Measurements from ENCODE around the gene TMEM169.
A peak's percentile ranks its signal among the peaks of the same experiment; 100 is the strongest.

Gene TMEM169

DNA sequence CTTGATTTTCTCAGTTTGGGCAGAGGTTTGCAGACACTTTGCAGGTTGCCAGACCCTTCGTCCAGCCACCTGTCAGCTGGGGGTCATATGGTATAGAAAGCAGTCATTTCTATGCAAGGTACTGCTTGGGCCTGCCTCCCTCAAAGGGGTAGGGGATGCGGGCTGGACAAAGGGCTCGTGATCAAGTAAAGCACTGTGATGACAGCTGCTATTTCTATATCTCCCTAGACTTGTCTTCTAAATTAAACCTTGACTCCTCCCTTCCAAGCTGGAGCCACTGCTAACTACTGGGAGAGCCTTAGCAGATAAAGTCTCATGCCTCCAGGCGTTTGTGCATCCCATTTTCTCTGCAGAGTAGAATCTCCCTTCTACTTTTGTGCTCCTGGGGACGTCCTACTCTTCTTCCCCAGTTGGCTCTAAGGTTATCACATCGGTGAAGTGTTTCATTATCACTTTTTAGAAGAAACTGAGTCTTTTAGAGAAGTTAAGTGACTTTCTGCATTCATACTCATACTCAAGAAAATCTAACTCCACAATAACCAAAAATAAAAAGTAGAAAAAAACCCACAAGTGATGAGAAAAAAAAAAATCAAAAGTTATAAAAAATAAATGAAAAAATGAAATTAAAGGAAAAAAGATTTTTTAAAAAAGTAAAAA, 26.7 kb downstream of the TMEM169 start:
- DNase-seq: no peak

DNA sequence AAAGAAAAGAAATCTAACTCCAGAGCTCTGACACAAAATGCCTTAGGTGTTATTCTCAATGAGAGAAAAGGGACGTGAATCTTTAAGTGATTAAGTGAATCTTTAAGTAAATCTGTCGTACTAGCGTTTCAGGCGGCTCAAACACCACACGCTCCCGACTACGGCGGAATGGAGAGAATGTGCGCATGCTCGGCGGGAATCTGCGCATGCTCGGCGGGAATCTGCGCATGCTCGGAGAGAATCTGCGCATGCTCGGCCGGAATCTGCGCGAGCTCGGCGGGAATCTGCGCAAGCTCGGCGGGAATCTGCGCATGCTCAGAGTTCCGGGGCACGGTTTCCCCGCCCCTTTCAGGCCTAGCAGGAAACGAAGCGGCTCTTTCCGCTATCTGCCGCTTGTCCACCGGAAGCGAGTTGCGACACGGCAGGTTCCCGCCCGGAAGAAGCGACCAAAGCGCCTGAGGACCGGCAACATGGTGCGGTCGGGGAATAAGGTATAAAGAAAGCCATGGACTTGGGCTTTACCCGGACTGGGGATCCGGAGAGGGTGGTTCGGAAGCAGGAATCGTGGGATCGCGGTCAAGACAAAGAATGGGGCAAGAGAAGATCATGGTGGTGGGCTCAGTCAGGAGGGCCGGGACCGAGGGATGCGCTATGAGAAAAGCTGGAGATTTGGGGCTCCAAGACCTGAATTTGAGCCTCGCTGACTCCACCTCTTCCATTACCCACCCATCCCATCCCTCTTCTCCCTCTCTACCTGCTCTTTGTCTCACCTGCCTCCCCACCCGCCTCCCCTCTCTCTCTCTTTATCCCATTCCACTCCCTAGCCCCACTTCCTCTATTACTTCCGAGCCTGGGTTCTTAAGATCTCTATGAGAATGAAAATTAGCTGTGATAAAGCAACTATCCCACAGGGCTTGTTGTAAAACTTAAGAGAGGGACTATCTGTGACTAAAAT, 27.5 kb downstream of the TMEM169 start, which contains the start of gene XRCC5:
XRCC5 (plus strand) TSS at position 382 of the 955 bp plus-strand sequence; CDS start at position 471, 89 bp downstream.
- DNase-seq: peak; percentile 94

DNA sequence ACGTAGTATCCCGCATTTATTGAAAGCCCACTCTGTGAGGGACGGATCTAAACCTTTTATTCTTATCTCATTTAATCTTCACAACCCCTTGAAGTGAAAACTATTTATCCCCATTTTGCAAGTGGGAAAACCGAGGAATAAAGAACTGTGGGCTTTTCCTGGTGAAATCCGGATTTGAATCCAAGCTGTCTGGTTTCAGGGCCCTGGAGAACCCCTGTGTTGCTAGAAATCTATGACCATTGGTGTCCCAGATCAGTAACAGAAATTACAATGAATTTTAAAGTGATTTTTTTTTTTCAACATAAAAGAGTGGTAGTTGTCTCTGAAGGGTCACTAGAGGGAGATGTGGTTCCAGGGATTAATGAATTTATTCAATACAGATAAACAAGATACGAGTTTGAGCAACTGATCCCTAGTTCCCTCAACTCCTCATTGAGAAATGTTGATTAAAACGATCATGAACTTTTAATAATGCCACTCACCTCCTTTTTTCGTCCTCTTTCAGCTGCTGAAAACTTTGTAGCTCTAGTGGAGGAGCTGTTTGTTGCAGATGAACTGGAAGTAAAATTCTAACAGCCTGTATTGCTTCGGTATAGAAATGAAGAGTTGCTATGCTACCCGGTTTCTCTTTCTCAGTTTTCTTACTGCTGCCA, 28.4 kb downstream of the TMEM169 start:
- DNase-seq: peak; percentile 24

DNA sequence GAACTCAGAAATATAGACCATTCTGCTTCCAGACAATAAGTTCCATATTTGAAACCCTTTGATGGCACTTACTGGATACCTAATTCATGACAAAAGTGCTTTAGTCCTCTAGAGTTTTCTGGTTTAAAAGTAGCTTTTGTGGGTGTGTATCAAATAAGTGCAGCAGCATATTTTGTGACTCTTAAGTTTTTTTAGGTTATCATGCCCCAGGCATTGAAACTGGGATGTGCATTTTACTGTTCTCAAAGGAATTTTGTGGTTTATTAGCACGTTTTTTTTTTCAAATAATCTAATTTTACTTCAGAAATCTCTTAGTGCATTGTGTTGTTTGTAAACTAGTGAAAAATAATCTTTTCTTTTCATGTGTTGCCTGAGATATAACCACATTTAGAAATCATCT, 28.9 kb downstream of the TMEM169 start:
- no peak for DNase-seq

DNA sequence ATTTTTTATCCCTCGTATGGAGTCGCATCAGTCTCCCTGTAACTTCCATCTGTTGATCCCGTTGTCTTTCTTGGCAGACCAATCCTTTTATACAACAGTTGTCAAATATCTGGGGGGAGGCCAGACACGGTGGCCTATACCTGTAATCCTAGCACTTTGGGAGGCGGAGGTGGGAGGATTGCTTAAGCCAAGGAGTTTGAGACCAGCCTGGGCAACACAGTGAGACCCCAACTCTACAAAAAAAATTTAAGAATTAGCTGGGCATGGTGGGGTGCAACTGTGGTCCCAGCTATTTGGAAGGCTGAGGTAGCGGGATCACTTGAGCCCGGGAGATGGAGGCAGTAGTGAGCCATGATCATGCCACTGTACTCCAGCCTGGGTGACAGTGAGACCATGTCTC, 29.4 kb downstream of the TMEM169 start:
- no peak for DNase-seq

DNA sequence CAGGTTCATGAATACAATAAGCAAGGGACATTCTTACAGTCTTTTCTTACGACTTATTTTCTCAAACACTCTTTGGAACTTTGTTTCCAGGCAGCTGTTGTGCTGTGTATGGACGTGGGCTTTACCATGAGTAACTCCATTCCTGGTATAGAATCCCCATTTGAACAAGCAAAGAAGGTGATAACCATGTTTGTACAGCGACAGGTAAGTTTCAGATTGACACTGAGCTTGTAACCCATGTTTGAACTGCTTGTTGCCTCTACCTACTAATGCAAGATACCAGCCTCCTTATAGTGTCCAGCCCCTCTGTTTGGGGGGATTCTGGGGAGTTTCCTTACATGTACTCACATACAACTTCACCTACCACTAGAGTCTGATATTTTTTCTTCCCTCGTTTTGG, 31.2 kb downstream of the TMEM169 start:
- DNase-seq: no peak

DNA sequence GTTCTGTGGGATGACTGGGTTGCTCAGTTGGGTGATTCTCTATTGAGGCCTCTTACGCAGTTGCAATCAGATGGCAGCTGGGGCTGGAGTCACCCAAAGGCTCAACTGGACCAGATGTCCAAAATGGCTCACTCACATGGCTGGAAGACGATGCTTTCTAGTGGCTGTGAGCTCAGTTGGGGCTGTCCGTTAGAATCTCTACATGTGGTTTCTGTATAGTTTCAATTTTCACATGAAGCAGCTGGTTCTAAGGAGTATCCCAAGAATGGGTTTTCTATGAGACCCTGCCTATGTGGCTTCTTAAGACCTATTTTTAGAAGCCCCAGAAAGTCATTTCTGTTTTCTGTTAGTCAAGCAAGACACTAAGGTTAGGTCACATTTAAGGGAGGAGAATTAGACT, 31.9 kb downstream of the TMEM169 start:
- DNase-seq: no peak

DNA sequence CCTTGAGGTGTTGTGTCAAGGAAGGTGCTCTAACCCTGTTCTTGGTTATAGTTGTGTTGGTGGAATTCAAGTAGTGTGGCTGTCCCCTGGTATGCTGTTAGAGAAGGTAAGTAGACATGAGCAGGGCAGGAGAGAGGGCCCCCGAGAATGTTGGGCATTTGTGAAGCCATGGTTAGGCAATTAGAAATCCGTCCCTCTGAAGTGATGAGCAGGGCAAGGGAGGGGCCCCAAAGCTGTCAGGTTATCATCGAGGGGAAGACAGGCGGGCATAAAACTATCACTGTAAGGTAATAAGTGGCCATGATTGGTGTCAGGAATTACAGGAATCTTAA, 32.6 kb downstream of the TMEM169 start:
- no peak for DNase-seq

DNA sequence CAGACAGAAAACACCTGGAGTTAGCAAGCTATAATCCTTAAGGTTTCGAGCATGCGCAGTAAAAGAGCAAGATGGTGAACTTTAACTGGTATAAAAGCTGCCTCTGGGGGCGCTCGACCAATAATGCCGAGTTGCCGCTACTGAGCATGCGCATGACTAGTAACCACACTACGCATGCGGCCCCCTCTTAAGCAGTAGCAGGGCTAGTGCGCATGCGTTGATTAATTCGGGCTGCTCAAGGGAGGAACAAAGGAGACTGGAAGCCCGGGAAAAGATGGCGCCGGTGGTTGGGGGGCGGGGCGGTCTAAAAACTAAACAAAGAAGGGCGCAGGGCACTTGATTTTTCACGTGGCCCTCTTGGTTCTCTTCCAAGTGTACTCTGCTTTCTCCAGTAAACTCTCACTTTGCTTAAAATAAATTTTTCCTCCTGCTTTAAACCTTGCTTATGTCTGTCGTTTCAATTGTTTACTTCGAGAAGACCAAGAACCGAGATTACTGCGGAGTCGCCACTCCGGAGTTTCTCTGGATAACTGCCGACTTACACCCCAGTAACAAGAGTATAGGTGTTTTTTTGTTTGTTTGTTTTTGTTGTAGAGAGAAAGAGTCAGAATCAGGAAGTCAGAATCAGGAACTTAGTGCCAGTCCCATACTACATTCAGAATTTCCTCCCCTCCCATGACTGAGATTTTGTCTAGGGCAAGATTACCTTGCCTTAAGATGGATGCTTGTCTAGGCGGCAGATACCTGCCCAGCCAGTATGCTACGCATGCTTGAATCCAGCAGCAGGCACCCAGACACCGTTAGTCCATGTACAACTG, 33.2 kb downstream of the TMEM169 start:
- DNase-seq: peak; percentile 99

DNA sequence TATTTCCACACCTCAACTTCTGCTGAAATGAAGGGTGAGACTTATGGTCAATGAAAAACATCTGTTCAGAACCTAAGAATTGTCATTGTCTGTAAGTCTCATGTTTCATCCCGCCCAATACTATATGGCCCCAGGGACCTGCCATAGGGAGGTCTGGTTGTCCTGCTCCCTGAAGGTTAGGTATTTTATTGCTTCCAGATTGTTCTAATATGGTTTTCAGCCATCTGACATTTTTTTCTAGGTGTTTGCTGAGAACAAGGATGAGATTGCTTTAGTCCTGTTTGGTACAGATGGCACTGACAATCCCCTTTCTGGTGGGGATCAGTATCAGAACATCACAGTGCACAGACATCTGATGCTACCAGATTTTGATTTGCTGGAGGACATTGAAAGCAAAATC, 34.7 kb downstream of the TMEM169 start:
- DNase-seq: no peak

DNA sequence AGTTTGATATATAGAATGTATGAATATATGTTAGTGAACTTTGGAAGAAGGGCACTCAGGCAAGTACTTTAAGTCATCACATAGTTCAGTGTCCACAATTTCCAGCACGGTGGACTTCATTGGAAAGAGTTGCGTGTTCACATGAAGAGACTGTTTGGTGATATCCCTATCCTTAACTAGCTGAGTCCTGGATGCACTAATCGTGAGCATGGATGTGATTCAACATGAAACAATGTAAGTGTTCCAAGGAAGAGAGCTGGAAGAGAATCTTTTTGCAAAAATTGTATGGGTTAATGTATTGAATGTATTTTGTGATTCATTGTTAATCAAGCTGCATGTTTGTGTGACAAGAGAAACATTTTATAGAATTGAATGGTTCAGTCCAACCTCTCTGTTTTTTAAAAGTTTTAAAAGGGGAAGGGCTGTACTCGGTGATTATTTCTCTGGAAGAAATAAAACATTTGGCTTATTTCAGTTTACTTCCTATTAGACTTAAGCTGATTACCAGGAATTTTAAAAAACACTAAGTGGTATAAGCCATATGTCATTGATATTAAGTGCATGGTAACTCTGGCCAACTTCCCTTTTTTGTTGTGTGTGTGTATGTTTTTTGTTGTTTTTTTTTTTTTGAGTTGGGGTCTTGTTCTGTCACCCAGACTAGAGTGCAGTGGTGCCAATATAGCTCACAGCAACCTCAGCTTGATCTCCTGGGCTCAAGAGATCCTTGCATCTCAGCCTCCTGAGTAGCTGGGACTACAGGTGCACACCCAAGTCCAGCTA, 36.0 kb downstream of the TMEM169 start:
- DNase-seq: no peak

DNA sequence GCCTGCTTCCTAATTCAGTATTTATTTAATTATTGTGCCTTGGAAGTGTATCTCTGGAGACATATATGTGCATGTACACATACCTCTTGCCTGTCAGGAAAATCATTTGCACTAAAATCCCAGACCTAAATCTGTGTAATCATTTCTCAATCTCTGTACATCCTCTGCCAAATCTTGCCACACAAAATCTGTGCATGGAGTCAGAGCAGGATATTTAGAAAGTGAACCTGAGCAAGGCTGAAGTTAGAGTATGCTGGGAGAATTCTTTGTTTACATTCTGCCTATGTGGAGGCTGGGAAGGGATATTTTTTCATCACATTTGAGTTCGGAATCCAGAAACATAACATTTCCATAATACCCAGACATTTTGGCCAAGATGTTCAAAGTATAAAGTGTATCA, 36.8 kb downstream of the TMEM169 start:
- DNase-seq: no peak

DNA sequence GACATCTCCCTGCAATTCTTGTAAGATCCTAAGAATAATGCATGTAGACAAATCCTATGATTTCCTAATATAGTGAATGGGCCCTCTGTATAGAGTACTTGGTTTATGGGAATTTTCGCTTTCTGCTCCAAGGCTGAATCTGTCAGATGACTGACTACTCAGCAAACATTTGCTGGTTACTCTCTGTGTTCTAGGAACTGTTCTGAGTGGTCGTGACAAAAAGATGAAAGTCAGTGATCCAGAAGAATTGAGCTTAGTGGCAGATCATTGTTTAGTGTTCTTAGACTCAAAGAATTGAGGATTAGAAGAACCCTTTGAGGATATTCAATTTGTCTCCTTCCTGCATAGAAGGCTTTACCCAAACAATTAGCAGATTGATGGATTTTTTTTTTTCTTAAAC, 37.4 kb downstream of the TMEM169 start:
- no peak for DNase-seq

DNA sequence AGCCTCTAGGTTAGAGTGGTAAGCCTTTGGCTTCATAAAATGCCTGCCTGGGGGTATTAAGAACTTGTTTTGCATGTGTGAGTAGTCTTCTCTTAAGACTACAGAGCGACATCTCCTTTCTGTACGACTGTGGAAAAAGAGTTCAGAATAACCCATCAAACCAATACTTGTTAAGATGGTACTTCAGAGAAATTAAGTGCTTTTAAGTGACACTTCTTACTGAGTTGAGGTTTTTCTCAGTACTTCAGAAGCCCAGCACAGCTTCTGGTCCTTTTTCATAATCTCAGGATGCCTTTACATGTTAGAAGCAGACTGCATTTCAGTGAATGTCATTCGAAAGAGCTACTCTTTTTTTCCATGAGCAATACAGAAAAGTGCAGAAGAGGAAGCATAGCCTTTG, 38.3 kb downstream of the TMEM169 start:
- DNase-seq: no peak

DNA sequence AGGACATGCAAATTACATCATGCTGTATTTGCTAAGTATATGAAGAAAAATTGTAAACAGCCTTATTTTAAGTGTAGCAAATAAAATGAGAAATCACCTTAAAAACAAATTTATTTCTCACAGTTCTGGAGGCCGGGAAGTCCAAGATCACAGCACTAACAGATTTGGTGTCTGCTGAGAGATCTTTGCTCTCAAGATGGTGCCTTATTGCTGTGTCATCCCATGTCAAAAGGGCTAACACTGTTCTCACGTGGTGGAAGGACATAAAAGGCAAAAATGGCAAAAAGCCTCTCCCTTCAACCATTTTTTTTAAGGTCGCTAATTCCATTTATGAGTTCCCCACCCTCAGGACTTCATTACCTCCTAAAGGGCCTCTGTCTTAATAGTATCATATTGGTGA, 39.5 kb downstream of the TMEM169 start:
- no peak for DNase-seq

DNA sequence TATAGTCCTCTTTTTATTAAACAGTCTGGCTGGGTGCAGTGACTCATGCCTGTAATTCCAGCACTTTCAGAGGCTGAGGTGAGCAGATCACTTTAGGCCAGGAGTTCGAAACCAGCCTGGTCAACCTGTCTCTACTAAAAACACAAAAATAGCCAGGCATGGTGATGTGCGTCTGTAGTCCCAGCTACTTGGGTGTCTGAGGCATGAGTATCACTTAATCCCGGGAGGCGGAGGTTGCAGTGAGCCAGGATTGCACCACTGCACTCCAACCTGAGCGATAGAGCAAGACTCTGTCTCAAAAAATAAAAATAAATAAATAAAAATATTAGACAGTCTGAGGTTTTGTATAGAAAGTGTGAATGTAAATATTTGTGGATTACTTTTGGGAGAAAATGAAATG, 45.2 kb downstream of the TMEM169 start:
- no peak for DNase-seq

DNA sequence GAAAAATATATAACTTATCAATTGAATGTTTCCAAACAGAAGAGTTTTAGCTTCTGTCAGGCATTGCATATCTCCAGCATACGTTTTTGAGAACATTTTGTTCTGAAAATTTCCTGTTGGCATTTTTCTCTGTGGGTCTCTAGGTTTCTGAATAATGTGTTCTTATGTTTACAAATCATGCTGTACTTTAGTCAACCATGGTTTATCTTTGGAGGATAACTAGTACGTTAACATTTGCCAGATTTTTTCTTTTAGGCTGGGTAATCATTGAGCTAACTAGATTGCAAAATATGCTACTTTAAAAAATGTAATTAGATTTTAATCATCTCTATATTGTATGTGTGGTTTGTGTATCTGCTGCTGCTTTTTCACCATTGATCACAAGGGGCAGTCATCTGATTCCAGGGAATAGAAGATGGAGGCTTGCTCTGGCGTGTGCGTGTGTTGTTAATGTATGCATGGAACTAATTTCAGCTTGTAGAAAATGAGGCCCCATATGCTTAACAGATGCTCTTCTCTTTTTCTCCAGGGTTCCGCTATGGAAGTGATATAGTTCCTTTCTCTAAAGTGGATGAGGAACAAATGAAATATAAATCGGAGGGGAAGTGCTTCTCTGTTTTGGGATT, 48.7 kb downstream of the TMEM169 start:
- no peak for DNase-seq

DNA sequence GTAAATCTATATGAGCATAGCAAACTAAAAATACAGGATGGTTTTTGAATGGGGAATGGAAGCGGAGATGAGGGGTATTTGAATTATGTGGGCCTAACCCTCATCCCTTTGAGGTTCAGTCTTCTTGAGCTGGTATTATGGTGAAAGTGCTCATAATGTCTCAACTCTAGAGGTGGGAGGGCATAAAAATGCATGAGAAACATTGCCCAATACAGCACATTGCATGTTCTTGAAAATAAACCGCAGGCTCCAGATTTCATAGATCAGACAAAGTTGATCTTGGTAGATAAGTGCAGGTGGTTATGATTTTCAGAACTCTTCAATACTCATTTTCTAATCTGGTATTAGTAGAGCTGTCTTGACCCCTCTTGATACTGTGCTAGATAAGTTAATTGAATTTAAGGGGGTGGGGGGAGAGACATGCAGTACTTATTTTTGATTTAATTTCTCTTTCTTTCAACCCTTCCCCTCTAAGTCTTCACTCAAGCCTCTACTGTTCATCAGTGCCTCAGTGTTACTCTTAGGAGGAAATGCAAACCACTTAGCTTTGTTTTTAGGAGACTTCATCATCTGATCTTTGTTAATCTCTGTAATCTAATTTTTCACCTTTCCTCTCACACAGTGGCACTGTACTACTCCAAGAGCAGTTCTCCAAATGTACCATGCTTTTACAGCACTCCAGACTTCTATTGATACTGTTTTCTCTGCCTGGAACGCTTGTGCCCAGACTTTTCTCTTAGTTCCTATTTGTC, 49.6 kb downstream of the TMEM169 start:
- DNase-seq: no peak

DNA sequence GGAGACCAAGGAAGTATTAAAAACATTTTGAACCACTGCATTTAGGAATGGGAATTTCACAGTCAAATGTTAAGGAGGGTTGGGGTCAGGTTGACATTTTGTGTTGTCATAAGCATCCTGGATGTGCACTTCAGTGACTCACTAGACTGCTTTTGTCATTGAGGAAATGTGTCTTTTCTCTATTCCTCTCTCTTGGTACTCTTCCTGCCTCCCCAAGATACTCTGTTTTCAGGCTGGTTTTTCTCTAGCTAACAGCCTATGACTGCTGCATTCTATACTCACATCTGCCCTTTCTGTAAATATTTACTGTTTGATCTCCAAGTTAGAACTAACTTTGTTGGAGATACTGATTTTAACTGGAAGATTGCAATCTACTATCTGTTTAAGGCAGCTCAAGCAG, 50.9 kb downstream of the TMEM169 start:
- no peak for DNase-seq

DNA sequence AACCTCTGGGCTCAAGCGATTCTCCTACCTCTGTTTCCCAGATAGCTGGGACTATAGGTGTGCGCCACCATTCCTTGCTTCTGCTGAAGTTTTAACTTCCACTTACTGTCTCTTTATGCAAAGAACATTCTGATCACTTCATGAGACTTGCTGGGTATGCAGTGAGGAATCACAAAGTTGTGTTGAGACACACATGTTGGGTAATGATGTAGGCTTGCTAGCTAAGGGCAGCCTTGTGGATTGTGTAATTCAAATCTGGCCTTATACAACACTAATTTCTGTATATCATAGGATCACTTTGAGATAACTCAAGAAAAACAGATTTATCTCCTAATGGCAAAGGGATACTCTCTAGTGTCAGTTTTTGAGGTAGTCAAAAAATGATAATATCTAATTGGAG, 51.7 kb downstream of the TMEM169 start:
- DNase-seq: no peak

DNA sequence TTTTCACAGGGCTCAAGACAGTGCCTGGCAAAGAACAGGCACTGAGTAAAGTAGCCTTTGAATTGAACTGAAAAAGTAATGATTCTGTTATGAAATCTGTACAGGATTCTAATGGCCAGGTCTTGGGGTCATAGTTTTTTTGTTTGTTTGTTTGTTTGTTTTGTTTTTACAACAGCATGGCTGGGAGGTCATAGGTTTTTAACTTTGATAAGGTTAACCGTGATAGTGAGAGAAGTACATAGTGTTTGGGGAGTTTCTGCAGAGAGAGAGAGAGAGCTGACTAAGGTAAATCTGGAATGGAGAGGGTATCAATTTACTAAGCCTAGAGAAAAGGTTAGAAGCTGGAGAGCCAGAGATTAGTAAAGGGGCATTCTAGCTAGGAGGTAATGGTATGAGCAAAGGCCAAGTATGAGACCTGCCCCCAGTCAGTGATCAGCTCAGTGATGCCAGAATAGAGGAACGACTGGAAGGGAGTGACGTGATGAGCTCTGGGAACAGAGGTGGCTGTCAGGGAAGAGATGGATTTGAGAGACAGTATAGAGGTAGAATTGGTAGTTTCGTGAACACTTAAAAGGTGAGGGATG, 53.3 kb downstream of the TMEM169 start:
- no peak for DNase-seq
